ENCODE results near the gene TK2. TPM values are rescaled to one million over a fixed set of nuclear protein-coding genes. Genes with fewer than 3 reads are reported as not detected.

The TK2 gene
- total and polyA plus RNA-seq, 9 of the 15 experiments (the other 6 are each of a cell fraction or from before 2014, with no cell fraction given): 1.1 to 10.2 (median 5.3) TPM

GRCh38 chr16:66549284-66550131 is at the start of gene TK2 (continued):
- TF ChIP-seq TAF1 (IDR thresholded peaks at IDR 0.05; ENCODE audit: control insufficient read depth, extremely low read depth, insufficient read depth, low read length, severe bottlenecking): peak; percentile 58
- peak; percentile 95 for TF ChIP-seq POLR2G (IDR thresholded peaks at IDR 0.05; ENCODE audit: low read depth, low read length)
- peak; percentile 32 for TF ChIP-seq HNRNPLL (IDR thresholded peaks at IDR 0.05; ENCODE audit: low read depth, low read length, poor library complexity, severe bottlenecking)
- peak in 1 of 3 experiments; percentile 92; a peak in 2 of 6 replicates for TF ChIP-seq ZBTB11 (CRISPR knock-in tag; IDR thresholded peaks at IDR 0.05)
- peak; percentile 40 for TF ChIP-seq BRD9 (IDR thresholded peaks at IDR 0.05; ENCODE audit: low read depth, partially characterized antibody)
- TF ChIP-seq ID3 (CRISPR knock-in tag; IDR thresholded peaks at IDR 0.05): no peak
- peak; percentile 12; the same call in 1 of the 2 replicates for TF ChIP-seq ID3 (tag; IDR thresholded peaks at IDR 0.05)
- peak; percentile 32; the same call in 1 of the 2 replicates for TF ChIP-seq ESRRA (IDR thresholded peaks at IDR 0.05; ENCODE audit: borderline replicate concordance, low read depth)
- TF ChIP-seq KDM5B (IDR thresholded peaks at IDR 0.05; ENCODE audit: insufficient replicate concordance, low read depth, low read length): peak; percentile 81
- TF ChIP-seq HOMEZ (CRISPR knock-in tag; IDR thresholded peaks at IDR 0.05): no peak
- no peak for TF ChIP-seq KAT8 (IDR thresholded peaks at IDR 0.05; ENCODE audit: low read depth)
- no peak for TF ChIP-seq SOX6 (IDR thresholded peaks at IDR 0.05)
- no peak for TF ChIP-seq HNRNPUL1 (IDR thresholded peaks at IDR 0.05; ENCODE audit: low read length)
- no peak for TF ChIP-seq FOXP4 (CRISPR knock-in tag; IDR thresholded peaks at IDR 0.05; ENCODE audit: borderline replicate concordance)
